ENCODE results near the gene SUOX.

The SUOX gene

DNA sequence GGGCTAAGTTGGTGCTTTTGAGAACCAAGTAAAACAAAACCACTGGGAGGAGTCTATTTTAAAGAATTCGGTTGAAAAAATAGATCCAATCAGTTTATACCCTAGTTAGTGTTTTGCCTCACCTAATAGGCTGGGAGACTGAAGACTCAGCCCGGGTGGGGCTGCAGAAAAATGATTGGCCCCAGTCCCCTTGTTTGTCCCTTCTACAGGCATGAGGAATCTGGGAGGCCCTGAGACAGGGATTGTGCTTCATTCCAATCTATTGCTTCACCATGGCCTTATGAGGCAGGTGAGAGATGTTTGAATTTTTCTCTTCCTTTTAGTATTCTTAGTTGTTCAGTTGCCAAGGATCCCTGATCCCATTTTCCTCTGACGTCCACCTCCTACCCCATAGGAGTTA, 25.0 kb upstream of the SUOX start:
- TF ChIP-seq, protein P1, sequence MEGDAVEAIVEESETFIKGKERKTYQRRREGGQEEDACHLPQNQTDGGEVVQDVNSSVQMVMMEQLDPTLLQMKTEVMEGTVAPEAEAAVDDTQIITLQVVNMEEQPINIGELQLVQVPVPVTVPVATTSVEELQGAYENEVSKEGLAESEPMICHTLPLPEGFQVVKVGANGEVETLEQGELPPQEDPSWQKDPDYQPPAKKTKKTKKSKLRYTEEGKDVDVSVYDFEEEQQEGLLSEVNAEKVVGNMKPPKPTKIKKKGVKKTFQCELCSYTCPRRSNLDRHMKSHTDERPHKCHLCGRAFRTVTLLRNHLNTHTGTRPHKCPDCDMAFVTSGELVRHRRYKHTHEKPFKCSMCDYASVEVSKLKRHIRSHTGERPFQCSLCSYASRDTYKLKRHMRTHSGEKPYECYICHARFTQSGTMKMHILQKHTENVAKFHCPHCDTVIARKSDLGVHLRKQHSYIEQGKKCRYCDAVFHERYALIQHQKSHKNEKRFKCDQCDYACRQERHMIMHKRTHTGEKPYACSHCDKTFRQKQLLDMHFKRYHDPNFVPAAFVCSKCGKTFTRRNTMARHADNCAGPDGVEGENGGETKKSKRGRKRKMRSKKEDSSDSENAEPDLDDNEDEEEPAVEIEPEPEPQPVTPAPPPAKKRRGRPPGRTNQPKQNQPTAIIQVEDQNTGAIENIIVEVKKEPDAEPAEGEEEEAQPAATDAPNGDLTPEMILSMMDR (IDR thresholded peaks at IDR 0.05; ENCODE audit: low read depth, low read length), result no peak
- TF ChIP-seq, protein P2, sequence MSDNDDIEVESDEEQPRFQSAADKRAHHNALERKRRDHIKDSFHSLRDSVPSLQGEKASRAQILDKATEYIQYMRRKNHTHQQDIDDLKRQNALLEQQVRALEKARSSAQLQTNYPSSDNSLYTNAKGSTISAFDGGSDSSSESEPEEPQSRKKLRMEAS (IDR thresholded peaks at IDR 0.05; ENCODE audit: low read depth, low read length), result no peak
- no peak for TF ChIP-seq MYC (IDR thresholded peaks at IDR 0.05; ENCODE audit: low read depth, low read length)
- DNase-seq (ENCODE audit: low read depth), result no peak
- peak overlapping the region; percentile 73 for H3K4me3 ChIP-seq (ENCODE audit: low read depth, low read length)

DNA sequence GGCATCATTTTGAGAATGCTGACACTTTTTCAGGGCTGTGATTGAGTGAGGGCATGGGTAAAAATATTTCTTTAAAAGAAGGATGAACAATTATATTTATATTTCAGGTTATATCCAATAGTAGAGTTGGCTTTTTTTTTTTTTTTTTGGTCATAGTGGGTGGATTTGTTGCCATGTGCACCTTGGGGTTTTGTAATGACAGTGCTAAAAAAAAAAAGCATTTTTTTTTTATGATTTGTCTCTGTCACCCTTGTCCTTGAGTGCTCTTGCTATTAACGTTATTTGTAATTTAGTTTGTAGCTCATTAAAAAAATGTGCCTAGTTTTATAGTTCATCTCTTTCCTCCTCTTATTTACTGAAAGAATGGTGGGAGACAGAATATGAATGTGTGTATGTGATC, 24.6 kb upstream of the SUOX start:
- peak overlapping the region; percentile 73 for H3K4me3 ChIP-seq (ENCODE audit: low read depth, low read length)
- TF ChIP-seq MYC (IDR thresholded peaks at IDR 0.05; ENCODE audit: low read depth, low read length) (no peak), POLR2A (IDR thresholded peaks at IDR 0.05; ENCODE audit: extremely low read depth, insufficient read length) (no peak)
- TF ChIP-seq, protein P1 (IDR thresholded peaks at IDR 0.05; ENCODE audit: low read depth, low read length), result no peak
- TF ChIP-seq, protein P2 (IDR thresholded peaks at IDR 0.05; ENCODE audit: low read depth, low read length), result no peak
- no peak for DNase-seq (ENCODE audit: low read depth)

GRCh38 chr12:55972911-55973598, 24.0 kb upstream of the SUOX start:
- peak; percentile 44 for DNase-seq (ENCODE audit: low read depth)
- peak overlapping the region; percentile 73 for H3K4me3 ChIP-seq (ENCODE audit: low read depth, low read length)
- no peak for TF ChIP-seq MYC (IDR thresholded peaks at IDR 0.05; ENCODE audit: low read depth, low read length)
- TF ChIP-seq, protein P2 (IDR thresholded peaks at IDR 0.05; ENCODE audit: low read depth, low read length), result no peak

DNA sequence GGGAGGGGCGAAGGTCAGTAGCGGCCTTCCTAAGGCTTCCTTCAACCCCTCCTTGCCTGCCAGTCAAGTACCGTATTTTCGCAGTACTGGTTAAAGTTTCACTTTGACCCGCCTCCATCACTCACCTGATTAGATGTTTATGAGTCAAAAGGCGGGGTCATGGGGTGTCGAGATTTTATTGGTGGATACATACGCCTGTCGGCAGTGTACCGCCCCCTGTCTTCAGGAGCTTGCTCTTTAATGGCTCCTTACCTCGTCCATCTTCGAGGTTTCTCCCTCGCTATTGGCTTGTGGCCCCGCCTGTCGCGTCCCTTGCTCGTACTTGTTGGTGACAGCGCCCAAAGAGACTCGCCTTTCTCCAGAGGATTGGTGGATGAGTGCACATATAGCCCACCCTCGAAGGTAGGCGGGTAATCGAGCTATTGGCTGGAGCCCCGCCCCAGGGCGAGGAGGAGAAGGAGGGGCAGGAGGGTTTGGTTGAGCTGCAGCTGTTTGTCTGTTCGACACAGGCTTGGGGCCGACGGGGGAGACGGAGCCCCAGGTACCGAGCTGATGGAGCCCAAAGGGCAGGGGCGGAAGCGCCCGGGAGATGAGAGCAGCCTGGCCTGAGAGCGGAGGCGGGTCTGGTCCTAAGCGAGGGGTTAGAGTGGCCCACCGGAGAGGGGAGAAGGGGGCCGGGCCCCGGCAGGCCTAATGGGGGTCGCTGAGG, 23.3 kb upstream of the SUOX start, which contains the start of gene RAB5B:
Gene RAB5B, plus strand, starts transcription at position 480 of the 709 bp plus-strand sequence. CDS start 12,883 bp downstream, outside the sequence.
- DNase-seq (ENCODE audit: low read depth), result peak; percentile 100
- TF ChIP-seq POLR2A (IDR thresholded peaks at IDR 0.05; ENCODE audit: extremely low read depth, insufficient read length), result peak; percentile 86
- TF ChIP-seq, protein P1 (IDR thresholded peaks at IDR 0.05; ENCODE audit: low read depth, low read length), result no peak
- TF ChIP-seq, protein P2 (IDR thresholded peaks at IDR 0.05; ENCODE audit: low read depth, low read length), result 0 out of 2 replicates have a peak, but pooled peaks have one; percentile 34
- TF ChIP-seq MYC (IDR thresholded peaks at IDR 0.05; ENCODE audit: low read depth, low read length), result no peak; the same call in 1 of the 2 replicates
- peak within 1 kb of the TSS; percentile 96 for H3K4me3 ChIP-seq (ENCODE audit: low read depth, low read length)

DNA sequence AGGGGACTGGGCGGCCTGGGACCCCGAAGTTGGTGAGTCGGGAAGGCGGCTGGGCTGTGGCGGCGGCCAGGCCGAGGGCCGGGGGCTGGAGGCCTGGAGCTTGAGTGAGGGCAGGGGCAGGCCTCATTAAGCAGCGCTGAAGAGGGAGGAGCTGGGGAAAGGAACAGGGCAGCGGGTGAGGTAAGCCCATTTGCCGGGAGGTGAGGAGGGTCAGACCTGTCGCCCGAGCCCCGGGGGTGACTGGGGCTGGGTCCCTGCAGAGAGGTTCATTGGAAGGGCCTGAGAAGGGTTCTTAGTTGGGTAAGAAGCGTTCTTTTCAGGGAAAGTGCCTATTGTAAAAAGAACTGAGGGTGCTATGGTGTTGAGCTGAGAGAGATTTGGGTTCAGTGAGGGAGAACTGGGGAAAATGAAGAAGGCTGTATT, 22.8 kb upstream of the SUOX start:
- peak; percentile 72 for DNase-seq (ENCODE audit: low read depth)

DNA sequence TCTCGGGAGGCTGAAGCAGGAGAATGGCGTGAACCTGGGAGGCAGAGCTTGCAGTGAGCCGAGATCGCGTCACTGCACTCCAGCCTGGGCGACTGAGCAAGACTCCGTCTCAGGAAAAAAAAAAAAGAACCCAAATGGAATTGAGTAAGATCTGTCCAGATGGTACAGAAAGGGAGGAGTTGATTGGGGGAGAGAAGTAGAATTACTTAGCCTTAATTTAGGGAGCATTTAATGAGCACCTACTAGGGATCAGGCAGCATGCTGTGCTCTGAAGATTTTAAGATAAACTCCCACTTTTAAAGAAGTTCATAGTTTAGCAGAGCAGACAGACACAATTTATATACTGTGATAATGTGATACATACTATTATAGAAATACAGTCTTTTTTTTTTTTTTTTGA, 18.7 kb upstream of the SUOX start:
- H3K4me3 ChIP-seq (ENCODE audit: low read depth, low read length), result peak overlapping the region; percentile 35
- peak; percentile 77 for DNase-seq (ENCODE audit: low read depth)
- TF ChIP-seq, protein P2 (IDR thresholded peaks at IDR 0.05; ENCODE audit: low read depth, low read length), result no peak
- no peak; the same call in 1 of the 2 replicates for TF ChIP-seq MYC (IDR thresholded peaks at IDR 0.05; ENCODE audit: low read depth, low read length)
- no peak for TF ChIP-seq POLR2A (IDR thresholded peaks at IDR 0.05; ENCODE audit: extremely low read depth, insufficient read length)
- TF ChIP-seq, protein P1 (IDR thresholded peaks at IDR 0.05; ENCODE audit: low read depth, low read length), result no peak

More for the DNA sequence above, 22.8 kb upstream of the SUOX start:
- peak overlapping the region; percentile 96 for H3K4me3 ChIP-seq (ENCODE audit: low read depth, low read length)
- no peak for TF ChIP-seq POLR2A (IDR thresholded peaks at IDR 0.05; ENCODE audit: extremely low read depth, insufficient read length)
- TF ChIP-seq, protein P1 (IDR thresholded peaks at IDR 0.05; ENCODE audit: low read depth, low read length), result no peak
